HEK293 (cell line): ENCODE measurements around the gene GALNT11.

Experiments used
- CTCF ChIA-PET: fragments of 350-600 bp; formaldehyde crosslinking; extraction: SDS; loops from one replicate; lab custom pipeline; 2021; ENCODE audit warnings: antibody characterized with exemption; lab: Yijun Ruan, JAX
- POLR2A ChIA-PET: fragments of 300-600 bp; formaldehyde crosslinking; extraction: SDS; loops from one replicate; lab custom pipeline; 2020; ENCODE audit warnings: antibody characterized with exemption, inconsistent platforms; lab: Yijun Ruan, JAX
- H3K27ac ChIP-seq: fragments of 200-500 bp; sonication (Bioruptor generic); 2 replicates; pipeline ENCODE4 v1.5.1; 2014; ENCODE audit warnings: low read depth, low read length, control low read depth, inconsistent platforms; ENCODE audit errors: extremely low read depth
- H3K36me3 ChIP-seq, 2 experiments: fragments of 200-500 bp in 1 of 2; sonication (Bioruptor generic) in 1 of 2; 1 replicate in 1 of 2; 2 replicates in 1 of 2; pipeline ENCODE4 v1.5.1; 2014 to 2017; ENCODE audit warnings: inconsistent platforms in 2 of 2, low read length in 2 of 2; ENCODE audit not compliant: control insufficient read depth in 2 of 2, insufficient read depth in 1 of 2
- H3K4me1 ChIP-seq: fragments of 200-500 bp; sonication (Bioruptor generic); 2 replicates; pipeline ENCODE4 v1.5.1; 2014; ENCODE audit warnings: mild to moderate bottlenecking, low read length, inconsistent platforms; ENCODE audit not compliant: control insufficient read depth, insufficient read depth
- H3K4me3 ChIP-seq: 2 replicates; pipeline ENCODE4 v1.5.1; 2011; ENCODE audit warnings: low read depth, mild to moderate bottlenecking, control low read depth, low read length, moderate library complexity
- H3K9me3 ChIP-seq: fragments of 200-500 bp; sonication (Bioruptor generic); 2 replicates; pipeline ENCODE4 v1.5.1; 2014; ENCODE audit warnings: low read depth, low read length, inconsistent platforms; ENCODE audit not compliant: control insufficient read depth, insufficient read depth
- CTCF ChIP-seq: fragments of 450-650 bp; formaldehyde crosslinking; IDR thresholded peaks from 2 replicates; pipeline ENCODE4 v1.5.1; 2016; ENCODE audit warnings: missing biosample characterization, missing genetic modification characterization
- ELK4 ChIP-seq: IDR thresholded peaks from 2 replicates; pipeline ENCODE4 v1.6.1; 2011; ENCODE audit warnings: mild to moderate bottlenecking, low read depth, low read length, borderline replicate concordance
- HIC1 ChIP-seq: fragments of 450-650 bp; formaldehyde crosslinking; IDR thresholded peaks from 2 replicates; pipeline ENCODE4 v1.5.1; 2016; ENCODE audit warnings: missing biosample characterization, missing genetic modification characterization
- KLF8 ChIP-seq: fragments of 450-650 bp; formaldehyde crosslinking; IDR thresholded peaks from 2 replicates; pipeline ENCODE4 v1.5.1; 2016; ENCODE audit warnings: missing biosample characterization, missing genetic modification characterization
- PRDM6 ChIP-seq: fragments of 450-650 bp; formaldehyde crosslinking; IDR thresholded peaks from 2 replicates; pipeline ENCODE4 v1.5.1; 2017; ENCODE audit warnings: missing biosample characterization, missing genetic modification characterization
- REPIN1 ChIP-seq: fragments of 450-650 bp; formaldehyde crosslinking; IDR thresholded peaks from 2 replicates; pipeline ENCODE4 v1.5.1; 2017; ENCODE audit warnings: missing biosample characterization, missing genetic modification characterization, low read depth
- YY1 ChIP-seq: fragments of 450-650 bp; formaldehyde crosslinking; IDR thresholded peaks from 2 replicates; pipeline ENCODE4 v1.5.1; 2018; ENCODE audit warnings: missing biosample characterization, missing genetic modification characterization
- ZBTB17 ChIP-seq: fragments of 450-650 bp; formaldehyde crosslinking; IDR thresholded peaks from 2 replicates; pipeline ENCODE4 v1.5.1; 2016; ENCODE audit warnings: missing biosample characterization, missing genetic modification characterization
- ZEB2 ChIP-seq: fragments of 450-650 bp; formaldehyde crosslinking; IDR thresholded peaks from 2 replicates; pipeline ENCODE4 v1.5.1; 2016; ENCODE audit warnings: missing biosample characterization, missing genetic modification characterization
- ZNF133 ChIP-seq: fragments of 450-650 bp; formaldehyde crosslinking; IDR thresholded peaks from 2 replicates; pipeline ENCODE4 v1.5.1; 2016; ENCODE audit warnings: missing biosample characterization, missing genetic modification characterization
- ZNF138 ChIP-seq: fragments of 450-650 bp; formaldehyde crosslinking; IDR thresholded peaks from 2 replicates; pipeline ENCODE4 v1.5.1; 2016; ENCODE audit warnings: missing biosample characterization, missing genetic modification characterization, borderline replicate concordance
- ZNF157 ChIP-seq: fragments of 450-650 bp; formaldehyde crosslinking; IDR thresholded peaks from 2 replicates; pipeline ENCODE4 v1.5.1; 2016; ENCODE audit warnings: missing biosample characterization, missing genetic modification characterization
- ZNF350 ChIP-seq: fragments of 450-650 bp; formaldehyde crosslinking; IDR thresholded peaks from 2 replicates; pipeline ENCODE4 v1.5.0; 2017; ENCODE audit warnings: missing biosample characterization, mild to moderate bottlenecking, missing genetic modification characterization
- ZNF621 ChIP-seq: fragments of 450-650 bp; formaldehyde crosslinking; IDR thresholded peaks from 2 replicates; pipeline ENCODE4 v1.5.1; 2017; ENCODE audit warnings: missing biosample characterization, missing genetic modification characterization
- ZNF626 ChIP-seq: fragments of 450-650 bp; sonication (Bioruptor Pico); formaldehyde crosslinking; IDR thresholded peaks from 2 replicates; pipeline ENCODE4 v1.5.1; 2018; ENCODE audit warnings: missing biosample characterization, missing genetic modification characterization, inconsistent platforms
- ZNF629 ChIP-seq: fragments of 450-650 bp; formaldehyde crosslinking; IDR thresholded peaks from 2 replicates; pipeline ENCODE4 v1.5.1; 2017; ENCODE audit warnings: missing biosample characterization, missing genetic modification characterization
- ZNF664 ChIP-seq: fragments of 450-650 bp; formaldehyde crosslinking; IDR thresholded peaks from 2 replicates; pipeline ENCODE4 v1.5.1; 2016; ENCODE audit warnings: missing biosample characterization, missing genetic modification characterization
- ZNF701 ChIP-seq: fragments of 450-650 bp; formaldehyde crosslinking; IDR thresholded peaks from 2 replicates; pipeline ENCODE4 v1.5.1; 2016; ENCODE audit warnings: missing biosample characterization, missing genetic modification characterization
- ZNF704 ChIP-seq: fragments of 450-650 bp; formaldehyde crosslinking; IDR thresholded peaks from 2 replicates; pipeline ENCODE4 v1.5.1; 2016; ENCODE audit warnings: missing biosample characterization, missing genetic modification characterization
- ZNF830 ChIP-seq: fragments of 450-650 bp; IDR thresholded peaks from 2 replicates; pipeline ENCODE4 v1.5.0; 2018; ENCODE audit warnings: missing biosample characterization, missing genetic modification characterization, low read depth, mild to moderate bottlenecking, moderate library complexity

GALNT11 gene

GRCh38 chr7:152142976-152143595 is 117.6 kb downstream of the GALNT11 start:
- Histone ChIP-seq H3K27ac (no peak overlapping the region), H3K36me3 (peaks cover 17 to 93% of the 10 kb centered on the region in 2 experiments), H3K4me3 (no peak overlapping the region), H3K9me3 (no peaks in the 10 kb centered on the region), H3K4me1 (no peaks in the 10 kb centered on the region)
- ChIA-PET POLR2A (no interaction called here), CTCF (interaction anchor here (0.8 kb wide), 1 partner anchor 18 kb away, joined by 3 read pairs; no protein-coding TSS in a partner anchor)
- no peak for TF ChIP-seq ZNF138 (tag by site-specific recombination)
- no peak for TF ChIP-seq ZNF350 (tag by site-specific recombination)
- TF ChIP-seq ZNF621 = no peak
- TF ChIP-seq ZNF133 = no peak
- TF ChIP-seq ZNF626 (tag by site-specific recombination) = no peak
- no peak for TF ChIP-seq ZEB2 (tag by site-specific recombination)

- peaks cover 17 to 93% of the 10 kb centered on the region in 2 experiments for H3K36me3 ChIP-seq
- no peak for TF ChIP-seq ZNF704 (tag by site-specific recombination)
- TF ChIP-seq ZNF701 (tag by site-specific recombination) = no peak
- TF ChIP-seq ZNF830 (tag by site-specific recombination) = no peak
- no peak for TF ChIP-seq ZNF664 (tag by site-specific recombination)
- no peak for TF ChIP-seq REPIN1 (tag by site-specific recombination)
- TF ChIP-seq, all 188 proteins: peak for 0
- Histone ChIP-seq H3K4me1 (no peaks in the 10 kb centered on the region), H3K27ac (no peak overlapping the region), H3K9me3 (no peaks in the 10 kb centered on the region), H3K4me3 (no peak overlapping the region)
- POLR2A ChIA-PET = no interaction called here
- CTCF ChIA-PET = interaction anchor here (0.6 to 1.0 kb wide), 3 partner anchors 11 to 516 kb away, joined by 3 to 4 read pairs (median 3); no protein-coding TSS in a partner anchor
Measured at GRCh38 chr7:152144557-152145245, 119.2 kb downstream of the GALNT11 start.

GRCh38 chr7:152145853-152146466 is 120.5 kb downstream of the GALNT11 start:
- Histone ChIP-seq H3K4me1 (no peaks in the 10 kb centered on the region), H3K4me3 (no peak overlapping the region), H3K9me3 (no peaks in the 10 kb centered on the region), H3K27ac (no peak overlapping the region), H3K36me3 (peaks cover 17 to 93% of the 10 kb centered on the region in 2 experiments)
- ChIA-PET POLR2A (no interaction called here), CTCF (interaction anchor here (0.6 to 1.4 kb wide), 4 partner anchors 12 to 32 kb away, joined by 3 to 6 read pairs (median 4); no protein-coding TSS in a partner anchor)
- TF ChIP-seq PRDM6 (tag by site-specific recombination) (peak; percentile 55), ZNF157 (tag by site-specific recombination) (no peak), ZNF629 (tag by site-specific recombination) (no peak), HIC1 (tag by site-specific recombination) (no peak), YY1 (tag by site-specific recombination) (no peak), CTCF (peak; percentile 76), KLF8 (tag by site-specific recombination) (no peak), ELK4 (no peak), ZBTB17 (tag by site-specific recombination) (peak; percentile 55)
